D721Med (cell line): ENCODE measurements around the gene CTNNBL1.

Experiments
- DNase-seq: peaks from one replicate; pipeline ENCODE4 v3.0.0; 2011; ENCODE audit warnings: low spot score; ENCODE audit not compliant: insufficient read length
- FAIRE-seq: peaks from 2 replicates; lab custom pipeline; 2011; peaks lifted over from hg19 to GRCh38; lab: Jason Lieb, UNC
- CTCF ChIP-seq: IDR thresholded peaks from 2 replicates; pipeline ENCODE4 v1.5.1; 2012; ENCODE audit warnings: mild to moderate bottlenecking, control low read depth; ENCODE audit not compliant: insufficient read depth; ENCODE audit errors: missing control alignments

CTNNBL1 gene

GRCh38 chr20:37836926-37837325, 143.1 kb downstream of the CTNNBL1 start:
- DNase-seq (no peak), FAIRE-seq (no peak)
- no peak for TF ChIP-seq CTCF

- TF ChIP-seq CTCF, result no peak
- DNase-seq (no peak), FAIRE-seq (no peak)
Observed at GRCh38 chr20:37837924-37838323, 144.1 kb downstream of the CTNNBL1 start.

GRCh38 chr20:37838769-37839431, 145.1 kb downstream of the CTNNBL1 start:
- DNase-seq (no peak), FAIRE-seq (no peak)
- no peak for TF ChIP-seq CTCF

GRCh38 chr20:37839432-37839827, 145.6 kb downstream of the CTNNBL1 start:
- no peak for FAIRE-seq
- DNase-seq, result no peak
- TF ChIP-seq CTCF, result no peak

- DNase-seq (no peak), FAIRE-seq (no peak)
- no peak for TF ChIP-seq CTCF
Observed at GRCh38 chr20:37839955-37840354, 146.1 kb downstream of the CTNNBL1 start.

GRCh38 chr20:37841389-37841788, 147.6 kb downstream of the CTNNBL1 start:
- no peak for FAIRE-seq
- DNase-seq, result no peak
- TF ChIP-seq CTCF, result no peak

- no peak for DNase-seq
- no peak for TF ChIP-seq CTCF
- FAIRE-seq, result no peak
Observed at GRCh38 chr20:37841971-37842370, 148.1 kb downstream of the CTNNBL1 start.
